HCT116 (cell line): ENCODE results near the gene GPC1. TPM values are rescaled to one million over a fixed set of nuclear protein-coding genes. Genes with fewer than 3 reads are reported as not detected.

Experiments
- ATAC-seq: fragments of 200-7000 bp; cut with Tn5 transposase; 2 replicates; pipeline ENCODE4 v1.9.1; 2020; ENCODE audit warnings: mild to moderate bottlenecking, moderate library complexity
- BruUV-seq: library from RNA; stranded (reverse); fragments of 400-500 nt; replicated peaks from 2 replicates; lab custom pipeline; 2021; lab: Mats Ljungman, UMichigan
- CTCF ChIA-PET: fragments of 300-600 bp; sonication (Branson Sonifier 250); formaldehyde crosslinking; loops from one replicate; lab custom pipeline; 2021; ENCODE audit warnings: antibody characterized with exemption; lab: Charles Lee
- POLR2A ChIA-PET: fragments of 300-600, 350-600 bp; sonication (Branson Sonifier 250); formaldehyde crosslinking; loops from one replicate; lab custom pipeline; 2021; ENCODE audit warnings: antibody characterized with exemption; lab: Charles Lee
- RAD21 ChIA-PET, 2 experiments: fragments of 300-600 bp; sonication (Branson Sonifier 250); formaldehyde crosslinking; loops; one replicate each; lab custom pipeline; 2023; ENCODE audit warnings: low total read pairs in 2 of 2; ENCODE audit not compliant: uncharacterized antibody in 2 of 2, unreplicated experiment in 2 of 2, low non-redundant PET in 1 of 2; lab: Charles Lee
- DNase-seq: peaks from one replicate; pipeline ENCODE4 v3.0.0-alpha.2; 2010; ENCODE audit warnings: low read depth, low spot score
- H2AFZ ChIP-seq: fragments of 200-600 bp; shearing (Covaris generic), sonication (generic); 2 replicates; pipeline ENCODE4 v1.6.1; 2017; ENCODE audit warnings: low read depth, mixed run types, mixed read lengths, antibody characterized with exemption, low read length; ENCODE audit not compliant: poor library complexity, severe bottlenecking
- H3K27ac ChIP-seq: 2 replicates; pipeline ENCODE4 v1.5.1; 2012; ENCODE audit warnings: low read depth, low read length
- H3K27me3 ChIP-seq: fragments of 200-600 bp; sonication (generic); 2 replicates; pipeline ENCODE4 v1.6.1; 2016; ENCODE audit warnings: mixed run types, low read length, mixed read lengths; ENCODE audit not compliant: insufficient read depth
- H3K36me3 ChIP-seq, 2 experiments: fragments of 200-500 bp in 1 of 2; fragments of 200-600 bp in 1 of 2; sonication (Bioruptor generic) in 1 of 2; sonication (generic) in 1 of 2; 2 replicates each; pipeline versions ENCODE4 v1.5.1 to v1.6.1; 2014 to 2016; ENCODE audit warnings: low read length in 2 of 2, inconsistent platforms in 1 of 2, mixed read lengths in 1 of 2, mixed run types in 1 of 2; ENCODE audit not compliant: insufficient read depth in 2 of 2, control insufficient read depth in 1 of 2
- H3K4me1 ChIP-seq, 2 experiments: fragments of 200-600 bp in 1 of 2; sonication (generic) in 1 of 2; 2 replicates each; pipeline versions ENCODE4 v1.5.1 to v1.6.1; 2012 to 2017; ENCODE audit warnings: low read length in 2 of 2, inconsistent platforms in 1 of 2, mild to moderate bottlenecking in 1 of 2, mixed read lengths in 1 of 2, mixed run types in 1 of 2, moderate library complexity in 1 of 2; ENCODE audit not compliant: insufficient read depth in 2 of 2, control insufficient read depth in 1 of 2
- H3K4me2 ChIP-seq: fragments of 200-600 bp; sonication (generic); 2 replicates; pipeline ENCODE4 v1.6.1; 2017; ENCODE audit warnings: mixed run types, low read length, mixed read lengths
- H3K4me3 ChIP-seq, 2 experiments: fragments of 200-600 bp in 1 of 2; sonication (generic) in 1 of 2; replicated peaks in 1 of 2; 2 replicates each; pipeline ENCODE4 v1.5.1; 2011 to 2016; ENCODE audit warnings: low read length in 2 of 2, control low read depth in 1 of 2, low read depth in 1 of 2, mild to moderate bottlenecking in 1 of 2, mixed read lengths in 1 of 2, mixed run types in 1 of 2
- H3K79me2 ChIP-seq: fragments of 200-600 bp; sonication (generic); 2 replicates; pipeline ENCODE4 v1.6.1; 2017; ENCODE audit warnings: mild to moderate bottlenecking, mixed run types, low read length, moderate library complexity, mixed read lengths; ENCODE audit not compliant: insufficient read depth
- H3K9ac ChIP-seq: fragments of 200-600 bp; sonication (generic); 2 replicates; pipeline ENCODE4 v1.6.1; 2016; ENCODE audit warnings: low read length, mixed read lengths
- H3K9me2 ChIP-seq: fragments of 200-600 bp; sonication (generic), shearing (Covaris generic); 2 replicates; pipeline ENCODE4 v1.6.1; 2017; ENCODE audit warnings: mixed run types, mild to moderate bottlenecking, moderate library complexity; ENCODE audit not compliant: insufficient read depth
- H3K9me3 ChIP-seq, 2 experiments: fragments of 200-500 bp in 1 of 2; fragments of 200-600 bp in 1 of 2; sonication (Bioruptor generic) in 1 of 2; sonication (generic) in 1 of 2; 2 replicates each; pipeline ENCODE4 v1.6.1; 2014 to 2017; ENCODE audit warnings: low read length in 2 of 2, mixed read lengths in 2 of 2, inconsistent platforms in 1 of 2, low read depth in 1 of 2, mild to moderate bottlenecking in 1 of 2, mixed run types in 1 of 2, moderate library complexity in 1 of 2; ENCODE audit not compliant: control insufficient read depth in 1 of 2, insufficient read depth in 1 of 2
- H4K20me1 ChIP-seq: fragments of 200-600 bp; sonication (generic), shearing (Covaris generic); 2 replicates; pipeline ENCODE4 v1.6.1; 2017; ENCODE audit warnings: mixed run types, mild to moderate bottlenecking, moderate library complexity; ENCODE audit not compliant: insufficient read depth
- ATF3 ChIP-seq: IDR thresholded peaks from 2 replicates; pipeline ENCODE4 v1.6.1; 2012
- CBX3 ChIP-seq: IDR thresholded peaks from 2 replicates; pipeline ENCODE4 v1.6.1; 2012; ENCODE audit warnings: low read depth
- EGR1 ChIP-seq: IDR thresholded peaks from 2 replicates; pipeline ENCODE4 v1.6.1; 2012; ENCODE audit warnings: low read depth
- ELF1 ChIP-seq: IDR thresholded peaks from 2 replicates; pipeline ENCODE4 v1.6.1; 2012; ENCODE audit warnings: low read depth, borderline replicate concordance
- EZH2 ChIP-seq: fragments of 200-600 bp; sonication (generic); IDR thresholded peaks from 2 replicates; pipeline ENCODE4 v1.6.1; 2017; ENCODE audit warnings: antibody characterized with exemption, mixed run types
- EZH2phosphoT487 ChIP-seq: fragments of 200-600 bp; IDR thresholded peaks from 2 replicates; pipeline ENCODE4 v1.6.1; 2018; ENCODE audit warnings: antibody characterized with exemption, borderline replicate concordance
- FOSL1 ChIP-seq: IDR thresholded peaks from 2 replicates; pipeline ENCODE4 v1.6.1; 2012; ENCODE audit warnings: low read depth
- JUND ChIP-seq: IDR thresholded peaks from 2 replicates; pipeline ENCODE4 v1.6.1; 2012
- MAX ChIP-seq: IDR thresholded peaks from 2 replicates; pipeline ENCODE4 v1.6.1; 2012
- POLR2A ChIP-seq: IDR thresholded peaks from 2 replicates; pipeline ENCODE4 v1.7.0; 2011; ENCODE audit warnings: borderline replicate concordance; ENCODE audit not compliant: insufficient read depth, insufficient read length; ENCODE audit errors: extremely low read depth
- POLR2AphosphoS5 ChIP-seq: IDR thresholded peaks from 2 replicates; pipeline ENCODE4 v1.6.1; 2011; ENCODE audit warnings: mild to moderate bottlenecking, low read depth, low read length, moderate library complexity
- RAD21 ChIP-seq: IDR thresholded peaks from 2 replicates; pipeline ENCODE4 v1.6.1; 2012; ENCODE audit warnings: low read depth, mild to moderate bottlenecking
- REST ChIP-seq: IDR thresholded peaks from 2 replicates; pipeline ENCODE4 v1.6.1; 2012; ENCODE audit warnings: low read depth
- SIN3A ChIP-seq: IDR thresholded peaks from 2 replicates; pipeline ENCODE4 v1.6.1; 2012; ENCODE audit warnings: low read depth
- SP1 ChIP-seq: IDR thresholded peaks from 2 replicates; pipeline ENCODE4 v1.6.1; 2012; ENCODE audit warnings: low read depth
- SRF ChIP-seq: IDR thresholded peaks from 2 replicates; pipeline ENCODE4 v1.6.1; 2012; ENCODE audit warnings: low read depth
- TCF7L2 ChIP-seq: IDR thresholded peaks from 2 replicates; pipeline ENCODE4 v1.7.0; 2011; ENCODE audit warnings: borderline replicate concordance, inconsistent platforms; ENCODE audit not compliant: insufficient read depth, insufficient read length; ENCODE audit errors: extremely low read depth
- YY1 ChIP-seq: IDR thresholded peaks from 2 replicates; pipeline ENCODE4 v1.6.1; 2011; ENCODE audit warnings: low read length, low read depth, moderate library complexity, mild to moderate bottlenecking; ENCODE audit not compliant: insufficient replicate concordance; ENCODE audit errors: extremely low read depth
- ZFX ChIP-seq: fragments of 450-650 bp; IDR thresholded peaks from 2 replicates; pipeline ENCODE4 v1.6.1; 2017
- ZNF274 ChIP-seq: fragments of 200-500 bp; sonication (Bioruptor generic); IDR thresholded peaks from 2 replicates; pipeline ENCODE4 v1.6.1; 2014; ENCODE audit warnings: mild to moderate bottlenecking, low read depth, low read length, inconsistent platforms
- intact Hi-C: fragments of 100-400 bp; cut with micrococcal nuclease; formaldehyde crosslinking; loops from 2 replicates; pipeline ENCODE4 v1.10.0; 2022
- total RNA-seq: library from RNA; stranded (reverse); gene quantifications from one replicate; pipeline ENCODE4 v1.2.1, GENCODE V29; 2021; ENCODE audit not compliant: unreplicated experiment

The GPC1 gene
- total RNA-seq, 1 experiment from 2014 or later = 79.1 TPM

DNA sequence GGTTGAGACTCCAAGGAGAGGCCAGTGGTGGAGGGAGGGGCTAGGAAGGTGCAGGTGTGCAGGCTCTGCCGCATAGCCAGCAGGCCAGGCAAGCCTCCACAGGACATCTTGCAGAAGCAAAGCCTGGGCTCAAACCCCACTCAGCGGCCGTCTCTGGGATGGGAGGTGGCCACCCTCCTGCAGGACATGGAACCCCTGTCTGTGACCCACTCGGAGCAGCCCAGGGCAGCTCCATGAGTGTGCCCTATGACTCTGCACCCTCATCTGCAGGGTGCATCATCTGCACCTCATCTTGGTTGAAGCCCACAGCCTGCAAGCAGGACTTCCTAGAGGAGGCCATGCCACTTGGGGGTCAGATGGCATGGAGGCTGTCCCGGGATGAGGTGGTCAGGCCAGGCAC lies 46.3 kb downstream of the GPC1 start:
- Histone ChIP-seq H3K9me3 (no peaks in the 10 kb centered on the region), H4K20me1 (no peaks in the 10 kb centered on the region), H3K79me2 (no peaks in the 10 kb centered on the region), H3K4me1 (no peaks in the 10 kb centered on the region), H3K4me3 (no peak overlapping the region), H3K27ac (no peak overlapping the region), H3K36me3 (no peaks in the 10 kb centered on the region), H3K27me3 (no peaks in the 10 kb centered on the region), H2AFZ (no peak overlapping the region), H3K9me2 (no peaks in the 10 kb centered on the region), H3K9ac (no peak overlapping the region), H3K4me2 (no peak overlapping the region)
- ChIA-PET CTCF (no interaction called here), POLR2A (no interaction called here), RAD21 (no interaction called here)
- TF ChIP-seq EZH2phosphoT487 = no peak
- no peak for TF ChIP-seq ZNF274
- no peak for TF ChIP-seq RAD21
- no peak for TF ChIP-seq SRF
- TF ChIP-seq CBX3 = no peak
- TF ChIP-seq SP1 = no peak
- no peak for TF ChIP-seq JUND
- no peak for TF ChIP-seq TCF7L2
- no peak for TF ChIP-seq REST
- TF ChIP-seq ELF1 = no peak
- no peak for TF ChIP-seq SIN3A
- no peak for TF ChIP-seq FOSL1
- TF ChIP-seq ZFX = no peak
- TF ChIP-seq EZH2 = no peak
- no peak for TF ChIP-seq MAX
- no peak for TF ChIP-seq EGR1
- no peak for TF ChIP-seq ATF3
- no peak for TF ChIP-seq POLR2AphosphoS5
- no peak for TF ChIP-seq YY1
- TF ChIP-seq POLR2A = no peak
- ATAC-seq (no peak), DNase-seq (no peak)
- intact Hi-C loops = no loop called here
- no TSS peak for BruUV-seq
